Spleen (tissue), 11 donors: Measurements from ENCODE around the gene SOX5. TPM values are rescaled to one million over a fixed set of nuclear protein-coding genes. Genes with fewer than 3 reads are reported as not detected.

Source experiments
- DNase-seq: peaks from one replicate; pipeline ENCODE4 v3.0.0-alpha.2; 2020
- H3K27ac ChIP-seq, 8 donors: fragments of 200-600 bp; sonication (generic) in 7 of 8; 1 replicate in 4 of 8; 2 replicates in 4 of 8; pipeline versions ENCODE4 v1.5.0 to v1.8.0; 2016 to 2021; ENCODE audit warnings: inconsistent platforms in 4 of 8, mild to moderate bottlenecking in 4 of 8, moderate library complexity in 1 of 8
- H3K27me3 ChIP-seq, 7 donors: fragments of 200-600 bp; sonication (generic) in 6 of 7; replicated peaks in 1 of 7; 1 replicate in 4 of 7; 2 replicates in 3 of 7; pipeline versions ENCODE4 v1.5.0 to v1.8.0; 2016 to 2021; ENCODE audit warnings: inconsistent platforms in 3 of 7, mild to moderate bottlenecking in 1 of 7
- H3K36me3 ChIP-seq, 6 donors: fragments of 200-600 bp; sonication (generic) in 5 of 6; 1 replicate in 4 of 6; 2 replicates in 2 of 6; pipeline versions ENCODE4 v1.5.0 to v1.8.0; 2016 to 2021; ENCODE audit warnings: inconsistent platforms in 2 of 6
- H3K4me1 ChIP-seq, 6 donors: fragments of 200-600 bp; sonication (generic) in 5 of 6; 1 replicate in 3 of 6; 2 replicates in 3 of 6; pipeline versions ENCODE4 v1.5.0 to v1.8.0; 2016 to 2021; ENCODE audit warnings: inconsistent platforms in 3 of 6
- H3K4me3 ChIP-seq, 8 donors: fragments of 200-600 bp; sonication (generic) in 7 of 8; 1 replicate in 4 of 8; 2 replicates in 4 of 8; pipeline versions ENCODE4 v1.5.0 to v1.8.0; 2016 to 2021; ENCODE audit warnings: inconsistent platforms in 4 of 8, mild to moderate bottlenecking in 4 of 8, moderate library complexity in 2 of 8
- H3K9me3 ChIP-seq, 8 donors: fragments of 200-600 bp; sonication (generic) in 7 of 8; 1 replicate in 4 of 8; 2 replicates in 4 of 8; pipeline versions ENCODE4 v1.5.0 to v1.8.0; 2016 to 2021; ENCODE audit warnings: inconsistent platforms in 4 of 8
- POLR2A ChIP-seq, 3 donors: fragments of 450-650 bp; IDR thresholded peaks; one replicate each; pipeline ENCODE4 v1.5.1; 2017; ENCODE audit warnings: antibody characterized with exemption in 3 of 3, mild to moderate bottlenecking in 1 of 3
- POLR2AphosphoS5 ChIP-seq, 3 donors: sonication (generic); formaldehyde crosslinking; IDR thresholded peaks; one replicate each; pipeline ENCODE4 v1.5.1; 2017; ENCODE audit warnings: antibody characterized with exemption in 3 of 3
- WGBS, 5 donors: extraction: QIAGEN DNeasy Blood & Tissue Kit in 3 of 5; methylation state at CpG; one replicate each; pipeline versions ENCODE4 v1.1.5 to v1.1.7; 2013 to 2018; 5-methylcytosine and 5-hydroxymethylcytosine counted together
- intact Hi-C: fragments of 100-400 bp; cut with DNase I; formaldehyde crosslinking; loops from one replicate; pipeline ENCODE4 v1.15.0; 2023; ENCODE audit warnings: low total_unique reads
- polyA plus RNA-seq, 3 donors: library from polyadenylated mRNA; stranded (reverse); fragments of 200-250 nt; gene quantifications; one replicate each; pipeline ENCODE4 v1.2.1, GENCODE V29; 2013
- total RNA-seq, 7 donors: library from RNA; depleted of rRNA in 3 of 7; stranded (reverse); fragments of >200 nt in 3 of 7; fragmentation: NEBNext Ultra II Directional in 4 of 7; extraction: Animal tissue kit (Norgen Biotek cat#: 25700) in 4 of 7; gene quantifications; one replicate each; pipeline versions ENCODE4 v1.1.0 to v1.2.1, GENCODE V29; 2016 to 2021
- TF ChIP-seq, protein P1 (sequence below), 11 experiments: fragments of 200-600 bp in 7 of 11; fragments of 450-650 bp in 4 of 11; sonication (generic) in 4 of 11; IDR thresholded peaks in 8 of 11; conservative IDR thresholded peaks in 3 of 11; 1 replicate in 7 of 11; 2 replicates in 4 of 11; pipeline versions ENCODE4 v1.4.0 to v1.8.0; 2016 to 2021; ENCODE audit warnings: antibody characterized with exemption in 11 of 11, inconsistent platforms in 4 of 11, mild to moderate bottlenecking in 1 of 11
- donor health status: healthy with polysubstance abuse.
- donor health status: DM: no; HTN: no; CAD: no; lungs with moderate emphysema.
- donor health status: DM: no; HTN: no; CAD: no.
- donor health status: Bipolar disorder and iron deficiency.
- donor health status: healthy.
- donor health status: DM: no; HTN: no; CAD: no.
- donor health status: DM: yes; HTN: yes; CAD: no.

SOX5 gene
- total and polyA plus RNA-seq, 10 donors: 0.20 to 21.3 (median 8.7) TPM

DNA sequence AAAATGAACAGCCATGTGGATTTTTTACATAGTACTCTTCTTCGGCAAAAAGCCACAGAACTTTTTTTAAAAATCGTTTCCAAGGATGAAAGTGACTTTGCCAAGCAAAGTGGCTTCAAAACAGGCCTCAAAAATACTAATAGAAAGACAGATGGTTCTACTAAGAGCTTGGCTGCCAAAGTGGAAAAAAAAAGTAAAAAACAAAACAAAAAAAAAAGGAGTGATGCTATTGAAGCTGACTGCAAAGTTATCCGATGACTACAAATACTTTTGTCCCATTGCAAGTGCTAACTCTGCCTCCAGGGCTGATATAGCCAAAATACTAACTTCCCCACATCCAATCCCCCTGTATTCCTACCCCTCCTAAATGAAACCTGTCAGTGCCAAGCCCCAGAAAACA, 277.6 kb downstream of the SOX5 start:
- Histone ChIP-seq H3K27me3 (no peaks in the 10 kb centered on the region), H3K4me3 (no peak overlapping the region)
- intact Hi-C loops: no loop called here

DNA sequence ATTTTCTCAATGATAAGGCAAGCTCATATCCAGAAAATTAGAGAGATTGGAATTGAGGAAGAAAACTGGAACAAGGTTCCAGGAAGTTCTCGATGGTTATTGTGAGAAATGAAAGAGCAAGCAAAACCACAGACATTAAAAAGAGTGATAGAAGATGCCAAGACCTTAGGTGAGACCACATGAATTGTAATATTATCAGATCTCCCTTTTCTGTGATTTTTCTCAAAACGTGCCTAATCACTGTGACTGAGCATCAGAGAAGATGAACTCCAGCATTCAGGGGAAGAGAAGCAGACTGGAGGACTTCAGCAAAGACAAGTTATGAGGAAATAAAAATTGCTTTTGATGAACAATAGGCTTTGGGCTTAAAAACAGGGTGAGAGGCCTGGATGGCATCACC, 278.8 kb downstream of the SOX5 start:
- 48 to 81% (median 58%) methylated on average over 2 of the region's 2 CpGs for WGBS, 5 donors
- Histone ChIP-seq H3K4me3 (no peak overlapping the region), H3K27ac (no peak overlapping the region), H3K36me3 (no peaks in the 10 kb centered on the region), H3K4me1 (no peaks in the 10 kb centered on the region), H3K27me3 (no peaks in the 10 kb centered on the region), H3K9me3 (no peaks in the 10 kb centered on the region)
- no peak for DNase-seq
- TF ChIP-seq POLR2AphosphoS5 (IDR thresholded peaks at IDR 0.05) (no peak), POLR2A (IDR thresholded peaks at IDR 0.05) (no peak)
- TF ChIP-seq, protein P1, sequence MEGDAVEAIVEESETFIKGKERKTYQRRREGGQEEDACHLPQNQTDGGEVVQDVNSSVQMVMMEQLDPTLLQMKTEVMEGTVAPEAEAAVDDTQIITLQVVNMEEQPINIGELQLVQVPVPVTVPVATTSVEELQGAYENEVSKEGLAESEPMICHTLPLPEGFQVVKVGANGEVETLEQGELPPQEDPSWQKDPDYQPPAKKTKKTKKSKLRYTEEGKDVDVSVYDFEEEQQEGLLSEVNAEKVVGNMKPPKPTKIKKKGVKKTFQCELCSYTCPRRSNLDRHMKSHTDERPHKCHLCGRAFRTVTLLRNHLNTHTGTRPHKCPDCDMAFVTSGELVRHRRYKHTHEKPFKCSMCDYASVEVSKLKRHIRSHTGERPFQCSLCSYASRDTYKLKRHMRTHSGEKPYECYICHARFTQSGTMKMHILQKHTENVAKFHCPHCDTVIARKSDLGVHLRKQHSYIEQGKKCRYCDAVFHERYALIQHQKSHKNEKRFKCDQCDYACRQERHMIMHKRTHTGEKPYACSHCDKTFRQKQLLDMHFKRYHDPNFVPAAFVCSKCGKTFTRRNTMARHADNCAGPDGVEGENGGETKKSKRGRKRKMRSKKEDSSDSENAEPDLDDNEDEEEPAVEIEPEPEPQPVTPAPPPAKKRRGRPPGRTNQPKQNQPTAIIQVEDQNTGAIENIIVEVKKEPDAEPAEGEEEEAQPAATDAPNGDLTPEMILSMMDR (IDR thresholded peaks at IDR 0.05 in 8 of 11, conservative IDR thresholded peaks at IDR 0.05 in 3 of 11): no peak
- intact Hi-C loops: no loop called here

More for the DNA sequence above, 277.6 kb downstream of the SOX5 start:
- Histone ChIP-seq H3K9me3 (no peaks in the 10 kb centered on the region), H3K4me1 (no peaks in the 10 kb centered on the region), H3K27ac (no peak overlapping the region), H3K36me3 (no peaks in the 10 kb centered on the region)
- TF ChIP-seq, protein P1 (IDR thresholded peaks at IDR 0.05 in 8 of 11, conservative IDR thresholded peaks at IDR 0.05 in 3 of 11): no peak
- TF ChIP-seq POLR2AphosphoS5 (IDR thresholded peaks at IDR 0.05) (no peak), POLR2A (IDR thresholded peaks at IDR 0.05) (no peak)
- 68 to 79% (median 73%) methylated on average over 3 of the region's 3 CpGs for WGBS, 5 donors
- DNase-seq: no peak

DNA sequence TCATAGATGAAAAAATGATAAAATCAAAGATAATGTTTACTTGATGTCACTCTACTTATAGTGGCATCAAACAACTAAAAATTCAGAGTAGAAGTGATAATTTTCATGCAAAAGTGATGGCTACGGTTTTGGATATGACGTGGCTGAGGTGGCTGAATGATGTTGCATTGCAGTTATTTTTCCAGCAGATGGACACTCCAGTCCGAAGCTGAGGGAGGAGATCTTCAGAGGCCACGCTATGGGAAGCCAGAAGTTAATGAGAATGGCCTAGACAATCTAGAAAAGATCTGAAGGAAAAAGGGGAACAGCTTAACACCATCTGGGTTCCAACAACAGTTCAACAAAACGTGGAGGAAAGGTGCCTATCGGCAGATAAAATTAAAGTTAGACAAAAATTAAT, 279.8 kb downstream of the SOX5 start:
- TF ChIP-seq, protein P1 (IDR thresholded peaks at IDR 0.05 in 8 of 11, conservative IDR thresholded peaks at IDR 0.05 in 3 of 11): no peak
- TF ChIP-seq POLR2A (IDR thresholded peaks at IDR 0.05): no peak
- TF ChIP-seq POLR2AphosphoS5 (IDR thresholded peaks at IDR 0.05): no peak
- Histone ChIP-seq H3K27me3 (no peaks in the 10 kb centered on the region), H3K4me3 (no peak overlapping the region), H3K27ac (no peak overlapping the region), H3K9me3 (no peaks in the 10 kb centered on the region), H3K36me3 (no peaks in the 10 kb centered on the region), H3K4me1 (no peaks in the 10 kb centered on the region)
- 80 to 92% (median 84%) methylated on average over 6 of the region's 6 CpGs for WGBS, 5 donors
- intact Hi-C loops: no loop called here
- no peak for DNase-seq

DNA sequence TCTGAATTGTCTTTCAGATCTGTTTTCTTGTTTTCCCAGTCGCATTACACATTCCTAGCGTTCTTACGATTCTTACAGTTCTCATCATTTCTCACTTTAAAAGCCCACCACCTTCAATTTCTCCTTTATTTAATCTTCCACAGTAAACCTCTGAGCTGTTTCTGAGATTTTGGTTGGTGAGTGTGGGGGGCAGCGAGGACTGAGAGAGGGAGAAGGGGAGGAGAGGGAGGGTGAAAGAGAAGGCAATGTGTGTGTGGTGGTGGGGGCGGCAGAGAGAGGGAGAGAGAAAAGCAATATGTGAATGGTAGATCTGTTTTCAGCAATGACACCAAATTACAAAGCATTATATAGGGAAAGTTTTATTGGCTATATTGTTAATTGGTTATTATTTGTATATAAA, 282.6 kb downstream of the SOX5 start:
- Histone ChIP-seq H3K4me3 (no peak overlapping the region), H3K27ac (no peak overlapping the region), H3K36me3 (no peaks in the 10 kb centered on the region), H3K27me3 (no peaks in the 10 kb centered on the region), H3K9me3 (no peaks in the 10 kb centered on the region), H3K4me1 (peaks cover 0 to 3% (median 0%) of the 10 kb centered on the region in 6 donors)
- 68 to 76% (median 73%) methylated on average over 5 of the region's 5 CpGs for WGBS, 5 donors
- TF ChIP-seq POLR2A (IDR thresholded peaks at IDR 0.05) (no peak), POLR2AphosphoS5 (IDR thresholded peaks at IDR 0.05) (no peak)
- TF ChIP-seq, protein P1 (IDR thresholded peaks at IDR 0.05 in 8 of 11, conservative IDR thresholded peaks at IDR 0.05 in 3 of 11): no peak
- intact Hi-C loops: no loop called here
- DNase-seq: no peak
